Stomach (tissue), 4 donors: ENCODE measurements around the gene ZCCHC10.
"Not testable (repeated sequence)": the region's sequence is repeated elsewhere in the genome, so short reads cannot be mapped to it uniquely, and the experiment has no call there.

Experiments
- CTCF ChIP-seq, 7 experiments: fragments of 450-650 bp in 4 of 7; fragments of 200-600 bp in 3 of 7; sonication (generic) in 3 of 7; IDR thresholded peaks; one replicate each; pipeline ENCODE4 v1.5.1; 2016 to 2019; ENCODE audit warnings: antibody characterized with exemption in 7 of 7, control low read depth in 2 of 7, mild to moderate bottlenecking in 1 of 7
- POLR2A ChIP-seq, 4 donors: fragments of 450-650 bp; IDR thresholded peaks; one replicate each; pipeline ENCODE4 v1.6.1; 2016; ENCODE audit warnings: antibody characterized with exemption in 4 of 4, control low read depth in 2 of 4, mild to moderate bottlenecking in 1 of 4, moderate library complexity in 1 of 4
- POLR2AphosphoS5 ChIP-seq, 3 donors: sonication (generic); formaldehyde crosslinking; IDR thresholded peaks; one replicate each; pipeline ENCODE4 v1.6.1; 2016; ENCODE audit warnings: antibody characterized with exemption in 3 of 3

- not testable (repeated sequence) for TF ChIP-seq CTCF, POLR2AphosphoS5, POLR2A (IDR thresholded peaks at IDR 0.05)
Observed at GRCh38 chr5:132961123-132961815, 65.1 kb downstream of the ZCCHC10 start.
